Neural cell (in vitro differentiated cells): ENCODE data around the gene MYO10. TPM values are rescaled to one million over a fixed set of nuclear protein-coding genes. Genes with fewer than 3 reads are reported as not detected.

Experiments used
- H2AFZ ChIP-seq: fragments of 200-600, 300-800 bp; sonication (generic), shearing (Covaris generic); 2 replicates; pipeline ENCODE4 v1.6.0; 2014; ENCODE audit warnings: low read depth, mild to moderate bottlenecking, antibody characterized with exemption, low read length, moderate library complexity
- H3F3A ChIP-seq: fragments of 200-600 bp; shearing (Covaris generic); 2 replicates; pipeline ENCODE4 v1.6.1; 2016; ENCODE audit warnings: mild to moderate bottlenecking, moderate library complexity, mixed read lengths, antibody characterized with exemption, low read length; ENCODE audit not compliant: insufficient read depth, poor library complexity, severe bottlenecking
- H3K27ac ChIP-seq: fragments of 200-600, 300-800 bp; sonication (generic), shearing (Covaris generic); 2 replicates; pipeline ENCODE4 v1.5.1; 2014; ENCODE audit warnings: mild to moderate bottlenecking, low read length, moderate library complexity
- H3K27me3 ChIP-seq: fragments of 300-800, 200-600 bp; sonication (generic), shearing (Covaris generic); 2 replicates; pipeline ENCODE4 v1.6.0; 2014; ENCODE audit warnings: mild to moderate bottlenecking, low read depth, low read length, moderate library complexity; ENCODE audit not compliant: insufficient read depth
- H3K36me3 ChIP-seq: fragments of 300-800, 200-600 bp; sonication (generic), shearing (Covaris generic); 2 replicates; pipeline ENCODE4 v1.5.1; 2014; ENCODE audit warnings: mild to moderate bottlenecking, antibody characterized with exemption, low read length, moderate library complexity; ENCODE audit not compliant: insufficient read depth
- H3K4me2 ChIP-seq: fragments of 300-800, 200-600 bp; sonication (generic), shearing (Covaris generic); 2 replicates; pipeline ENCODE4 v1.6.0; 2014; ENCODE audit warnings: mild to moderate bottlenecking, low read length
- H3K4me3 ChIP-seq: fragments of 300-800, 200-600 bp; sonication (generic), shearing (Covaris generic); 2 replicates; pipeline ENCODE4 v1.5.1; 2014; ENCODE audit warnings: mild to moderate bottlenecking, low read length, moderate library complexity
- H3K79me2 ChIP-seq: fragments of 200-600 bp; shearing (Covaris generic); replicated peaks from 2 replicates; pipeline ENCODE4 v1.6.0; 2014; ENCODE audit warnings: mild to moderate bottlenecking, low read length, moderate library complexity; ENCODE audit not compliant: insufficient read depth
- H3K9ac ChIP-seq: fragments of 300-800, 200-600 bp; sonication (generic), shearing (Covaris generic); 2 replicates; pipeline ENCODE4 v1.6.1; 2016; ENCODE audit warnings: mild to moderate bottlenecking, low read length, mixed read lengths
- H3K9me2 ChIP-seq: fragments of 200-600 bp; shearing (Covaris generic); 2 replicates; pipeline ENCODE4 v1.6.1; 2016; ENCODE audit warnings: mild to moderate bottlenecking, low read length, mixed read lengths; ENCODE audit not compliant: insufficient read depth
- H3K9me3 ChIP-seq: fragments of 200-600, 300-800 bp; sonication (generic), shearing (Covaris generic); 2 replicates; pipeline ENCODE4 v1.6.1; 2016; ENCODE audit warnings: mild to moderate bottlenecking, mixed run types, low read length, moderate library complexity, mixed read lengths
- H4K20me1 ChIP-seq: fragments of 200-600 bp; shearing (Covaris generic); 2 replicates; pipeline ENCODE4 v1.6.1; 2016; ENCODE audit warnings: mild to moderate bottlenecking, mixed run types; ENCODE audit not compliant: insufficient read depth
- CTCF ChIP-seq: fragments of 450-650 bp; IDR thresholded peaks from 2 replicates; pipeline ENCODE4 v1.5.1; 2014; ENCODE audit warnings: antibody characterized with exemption, mild to moderate bottlenecking, moderate library complexity; ENCODE audit not compliant: poor library complexity, severe bottlenecking
- EP300 ChIP-seq: fragments of 450-650 bp; conservative IDR thresholded peaks from 2 replicates; pipeline ENCODE4 v1.6.1; 2014; ENCODE audit warnings: antibody characterized with exemption, mild to moderate bottlenecking, moderate library complexity; ENCODE audit not compliant: poor library complexity, severe bottlenecking
- EZH2 ChIP-seq: fragments of 200-600, 300-800 bp; shearing (Covaris generic), sonication (generic); IDR thresholded peaks from 2 replicates; pipeline ENCODE4 v1.6.1; 2014; ENCODE audit warnings: antibody characterized with exemption, low read length, borderline replicate concordance, mild to moderate bottlenecking; ENCODE audit not compliant: insufficient read depth, poor library complexity, severe bottlenecking
- MXI1 ChIP-seq: fragments of 450-650 bp; conservative IDR thresholded peaks from 2 replicates; pipeline ENCODE4 v1.6.1; 2014; ENCODE audit warnings: antibody characterized with exemption, mild to moderate bottlenecking; ENCODE audit not compliant: poor library complexity, severe bottlenecking
- POLR2AphosphoS5 ChIP-seq: IDR thresholded peaks from 2 replicates; pipeline ENCODE4 v1.6.1; 2012
- RAD21 ChIP-seq: fragments of 450-650 bp; conservative IDR thresholded peaks from 2 replicates; pipeline ENCODE4 v1.6.1; 2014; ENCODE audit warnings: antibody characterized with exemption, mild to moderate bottlenecking, moderate library complexity
- REST ChIP-seq: IDR thresholded peaks from 2 replicates; pipeline ENCODE4 v1.6.1; 2012; ENCODE audit warnings: borderline replicate concordance
- SMC3 ChIP-seq: fragments of 450-650 bp; conservative IDR thresholded peaks from 2 replicates; pipeline ENCODE4 v1.6.1; 2014; ENCODE audit warnings: antibody characterized with exemption, mild to moderate bottlenecking, moderate library complexity; ENCODE audit not compliant: poor library complexity
- TAF1 ChIP-seq: IDR thresholded peaks from 2 replicates; pipeline ENCODE4 v1.6.1; 2012; ENCODE audit warnings: low read depth
- polyA plus RNA-seq: library from polyadenylated mRNA; depleted of rRNA; stranded (reverse); fragments of >200 nt; gene quantifications from 2 replicates; pipeline ENCODE4 v1.2.3, GENCODE V29; 2014

The MYO10 gene
- polyA plus RNA-seq, 1 donor from 2014 or later: 3.2 TPM

GRCh38 chr5:16704945-16705344 lies 231.1 kb downstream of the MYO10 start:
- no peak overlapping the region for H3K27ac ChIP-seq
- no peak for TF ChIP-seq EZH2
- no peak for TF ChIP-seq SMC3
- H3K9me2 ChIP-seq: no peaks in the 10 kb centered on the region
- no peaks in the 10 kb centered on the region for H4K20me1 ChIP-seq
- no peak overlapping the region for H3K4me3 ChIP-seq
- H3K9me3 ChIP-seq: no peaks in the 10 kb centered on the region
- peaks cover 39% of the 10 kb centered on the region for H3K79me2 ChIP-seq
- no peak overlapping the region for H2AFZ ChIP-seq
- no peak overlapping the region for H3K9ac ChIP-seq
- no peaks in the 10 kb centered on the region for H3K27me3 ChIP-seq
- H3K4me2 ChIP-seq: no peak overlapping the region
- H3F3A ChIP-seq: no peaks in the 10 kb centered on the region
- H3K36me3 ChIP-seq: peaks cover 4% of the 10 kb centered on the region

GRCh38 chr5:16702964-16703363 lies 233.1 kb downstream of the MYO10 start:
- no peak for TF ChIP-seq CTCF
- no peak for TF ChIP-seq EP300
- TF ChIP-seq TAF1: no peak
- no peak for TF ChIP-seq POLR2AphosphoS5
- TF ChIP-seq SMC3: no peak
- TF ChIP-seq MXI1: no peak
- TF ChIP-seq REST: no peak
- TF ChIP-seq RAD21: no peak
- TF ChIP-seq EZH2: no peak
- Histone ChIP-seq H3K79me2 (peaks cover 42% of the 10 kb centered on the region), H2AFZ (no peak overlapping the region), H3K27ac (no peak overlapping the region), H3K9me3 (no peaks in the 10 kb centered on the region), H4K20me1 (no peaks in the 10 kb centered on the region), H3F3A (no peaks in the 10 kb centered on the region), H3K4me2 (no peak overlapping the region), H3K27me3 (no peaks in the 10 kb centered on the region), H3K36me3 (peaks cover 4% of the 10 kb centered on the region), H3K4me3 (no peak overlapping the region), H3K9ac (no peak overlapping the region), H3K9me2 (no peaks in the 10 kb centered on the region)
